Hepatic stellate cell (primary cell): ENCODE results near the gene CCER1.
A peak's percentile ranks its signal among the peaks of the same experiment; 100 is the strongest.
"Not testable (repeated sequence)": the region's sequence is repeated elsewhere in the genome, so short reads cannot be mapped to it uniquely, and the experiment has no call there.

Experiments used
- DNase-seq: peaks from one replicate; pipeline ENCODE4 v3.0.0; 2011; ENCODE audit warnings: low spot score

CCER1 gene, protein sequence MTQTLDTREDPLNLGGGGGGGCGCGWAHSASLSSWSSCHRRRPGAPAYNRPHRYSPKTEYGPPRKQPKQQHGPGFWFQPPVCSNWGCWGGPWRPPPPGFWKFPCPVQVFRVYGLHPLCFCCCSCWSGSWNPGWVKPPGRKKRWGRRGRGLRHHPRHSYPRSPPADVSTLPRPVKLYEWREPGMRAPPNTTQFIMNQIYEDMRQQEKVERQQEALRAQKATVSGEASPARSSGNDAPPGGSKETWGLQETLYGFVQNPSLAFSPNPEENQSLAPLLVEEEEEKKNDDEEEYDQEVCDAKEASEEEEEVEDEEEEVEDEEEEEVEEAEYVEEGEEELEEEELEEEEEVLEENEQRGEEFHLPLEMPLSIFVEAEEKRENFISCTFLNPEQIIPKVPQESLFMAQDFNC

GRCh38 chr12:90954921-90955320 lies at the start of gene CCER1:
Gene CCER1 (minus strand): TSS chr12:90955176. CDS start chr12:90954742, 434 bp downstream.
- DNase-seq: no peak

- DNase-seq: no peak
Observed at GRCh38 chr12:91003737-91004136, 48.8 kb upstream of the CCER1 start.

DNA sequence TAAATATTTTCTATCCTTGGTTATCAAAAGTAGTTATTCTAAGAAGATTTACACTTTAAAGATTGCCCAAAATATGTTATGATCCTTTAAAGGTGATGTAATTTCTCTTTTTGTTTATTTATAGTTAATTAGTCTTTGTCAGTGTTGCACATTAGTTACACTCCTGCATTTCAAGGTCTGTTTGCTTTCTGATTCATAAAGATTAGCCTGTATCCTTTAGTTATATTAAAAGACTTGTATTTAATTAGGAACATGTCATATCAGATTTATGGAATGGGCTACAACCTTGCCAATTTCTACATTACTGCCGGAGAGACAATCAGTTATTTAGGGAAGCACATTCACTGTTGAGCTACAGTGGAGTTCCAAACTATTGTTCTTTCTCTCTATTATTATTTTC lies 46.3 kb upstream of the CCER1 start:
- DNase-seq: no peak

DNA sequence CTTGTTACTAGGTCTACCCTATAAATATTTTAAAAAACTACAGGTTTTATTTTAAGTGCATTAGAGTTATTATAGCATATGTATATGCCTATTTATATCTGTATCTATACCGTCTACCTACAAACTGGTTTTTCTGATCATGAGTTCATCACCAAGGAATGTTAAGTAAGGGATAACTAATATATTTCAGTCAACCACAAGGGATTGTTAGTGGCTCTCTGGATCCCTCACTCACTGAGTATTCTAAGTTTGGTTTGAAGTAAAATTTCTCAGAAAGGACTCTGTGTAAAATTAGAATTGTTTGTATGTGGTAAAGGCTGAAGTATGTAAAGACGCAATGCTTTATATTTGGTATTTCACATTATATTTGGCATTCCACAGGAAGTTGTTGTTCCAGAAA lies 45.0 kb upstream of the CCER1 start:
- DNase-seq: no peak

GRCh38 chr12:90999527-90999926 lies 44.6 kb upstream of the CCER1 start:
- DNase-seq: no peak

GRCh38 chr12:90995010-90995409 lies 40.0 kb upstream of the CCER1 start:
- DNase-seq: no peak

GRCh38 chr12:90991952-90992465 lies 37.0 kb upstream of the CCER1 start:
- no peak for DNase-seq

GRCh38 chr12:90990611-90991010 lies 35.6 kb upstream of the CCER1 start:
- DNase-seq: no peak

DNA sequence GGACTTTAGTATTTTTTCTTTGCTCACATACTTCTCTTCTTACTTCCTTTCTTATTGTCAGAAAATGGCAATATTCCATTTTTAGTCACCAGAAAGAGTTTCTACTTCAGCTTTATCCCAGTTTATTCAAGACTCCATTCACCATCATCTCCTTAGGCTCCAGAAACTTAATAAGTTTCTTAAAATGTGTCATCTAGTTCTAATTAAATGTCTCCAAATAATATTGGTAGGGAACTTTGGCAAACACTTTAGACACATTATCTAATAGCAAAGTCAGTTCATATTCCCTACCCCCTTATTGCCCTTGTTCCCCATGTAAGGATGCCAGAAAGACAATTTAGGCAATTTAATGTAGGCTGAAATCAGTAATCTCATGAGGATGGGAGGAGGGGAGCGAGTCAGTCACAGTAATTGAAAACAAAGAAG lies 34.7 kb upstream of the CCER1 start:
- no peak for DNase-seq

DNA sequence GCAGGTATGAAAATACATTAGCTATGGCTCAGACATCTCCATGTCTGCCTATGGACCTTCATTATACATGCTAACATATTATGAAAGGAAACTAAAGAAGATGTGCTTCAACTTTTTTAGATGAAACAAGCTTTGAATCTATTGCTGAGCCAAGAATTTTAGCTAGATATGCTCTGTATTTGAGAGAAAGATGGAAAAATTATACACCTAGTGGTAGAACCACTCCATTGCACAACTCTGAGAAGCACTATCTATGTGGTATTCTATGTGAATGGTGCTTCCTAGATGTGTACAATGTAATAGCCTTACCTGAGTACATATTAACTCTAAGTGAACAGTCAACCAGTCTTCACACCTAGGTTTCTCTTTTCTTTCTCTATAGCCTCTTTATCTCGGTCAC lies 32.5 kb upstream of the CCER1 start:
- DNase-seq: no peak

DNA sequence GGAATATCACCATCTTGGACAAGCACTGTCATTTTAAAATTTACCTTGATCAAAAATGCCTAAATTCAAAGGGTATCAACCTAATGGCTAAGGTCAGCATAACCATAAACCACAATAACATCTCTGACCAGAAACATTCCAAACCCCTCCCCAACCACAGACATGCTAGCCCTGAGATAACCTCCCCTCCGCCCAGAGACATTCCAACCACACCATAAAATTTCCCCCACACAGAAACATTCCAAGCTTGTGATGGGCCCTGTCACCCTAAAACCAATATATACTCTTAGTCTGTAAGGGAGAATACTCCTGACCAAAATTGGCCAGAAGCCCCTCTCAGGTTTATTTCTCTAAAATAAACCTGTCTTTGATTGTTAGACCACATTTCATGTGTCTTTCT lies 32.1 kb upstream of the CCER1 start:
- DNase-seq: no peak

DNA sequence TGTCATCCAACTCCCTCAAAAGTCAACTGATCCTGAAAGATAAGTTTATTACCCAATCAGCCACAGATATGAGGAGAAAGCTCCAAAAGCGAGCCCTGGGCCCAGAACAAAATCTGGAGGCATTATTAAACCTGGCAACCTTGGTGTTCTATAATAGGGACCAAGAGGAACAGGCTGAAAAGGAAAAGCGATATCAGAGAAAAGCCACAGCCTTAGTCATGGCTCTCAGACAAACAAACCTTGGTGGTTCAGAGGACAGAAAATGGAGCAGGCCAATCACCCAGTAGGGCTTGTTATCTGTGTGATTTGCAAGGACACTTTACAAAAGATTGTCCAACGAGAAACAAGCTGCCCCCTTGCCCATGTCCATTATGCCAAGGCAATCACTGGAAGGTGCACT lies 30.4 kb upstream of the CCER1 start:
- not testable (repeated sequence) for DNase-seq

- DNase-seq: no peak
Observed at GRCh38 chr12:90984114-90984513, 29.1 kb upstream of the CCER1 start.

- no peak for DNase-seq
Observed at GRCh38 chr12:90982170-90982569, 27.2 kb upstream of the CCER1 start.

DNA sequence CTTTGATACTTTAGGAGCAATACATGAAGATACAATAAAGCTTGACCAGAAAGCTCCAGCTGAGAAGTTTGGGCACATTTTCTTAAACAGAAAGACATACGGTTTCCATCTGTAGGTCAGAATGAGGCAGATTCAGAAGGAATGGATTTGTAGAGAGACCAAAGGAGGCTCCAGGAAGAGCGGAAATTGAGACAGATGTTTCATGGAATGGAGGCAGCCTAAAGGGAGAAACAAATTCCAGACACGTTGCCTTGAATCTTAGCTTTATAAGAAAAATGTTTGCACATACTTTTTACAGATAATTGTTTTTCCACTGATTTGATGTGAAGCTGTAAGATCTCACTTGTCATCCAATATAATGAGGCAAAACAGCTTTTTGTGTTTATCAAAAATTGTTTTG lies 25.0 kb upstream of the CCER1 start:
- DNase-seq: no peak

DNA sequence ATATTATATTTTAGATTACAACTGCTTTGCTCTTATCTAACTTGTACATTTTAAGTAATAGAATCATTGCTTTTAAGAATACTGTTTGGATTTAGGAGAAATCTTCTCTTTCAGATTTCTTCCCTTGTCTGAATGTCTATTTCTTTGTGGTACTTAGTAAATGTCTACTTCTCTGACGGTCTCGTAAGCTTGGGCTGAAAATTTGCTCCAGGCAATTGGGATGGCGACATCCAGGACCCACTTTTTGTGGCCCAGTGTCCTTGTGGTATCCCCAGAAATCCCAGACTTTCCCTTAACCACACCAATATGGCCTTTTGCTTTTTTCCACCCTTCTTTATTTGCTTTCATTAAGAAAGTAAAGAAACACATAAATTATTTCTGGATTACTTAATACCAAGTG lies 24.0 kb upstream of the CCER1 start:
- no peak for DNase-seq

DNA sequence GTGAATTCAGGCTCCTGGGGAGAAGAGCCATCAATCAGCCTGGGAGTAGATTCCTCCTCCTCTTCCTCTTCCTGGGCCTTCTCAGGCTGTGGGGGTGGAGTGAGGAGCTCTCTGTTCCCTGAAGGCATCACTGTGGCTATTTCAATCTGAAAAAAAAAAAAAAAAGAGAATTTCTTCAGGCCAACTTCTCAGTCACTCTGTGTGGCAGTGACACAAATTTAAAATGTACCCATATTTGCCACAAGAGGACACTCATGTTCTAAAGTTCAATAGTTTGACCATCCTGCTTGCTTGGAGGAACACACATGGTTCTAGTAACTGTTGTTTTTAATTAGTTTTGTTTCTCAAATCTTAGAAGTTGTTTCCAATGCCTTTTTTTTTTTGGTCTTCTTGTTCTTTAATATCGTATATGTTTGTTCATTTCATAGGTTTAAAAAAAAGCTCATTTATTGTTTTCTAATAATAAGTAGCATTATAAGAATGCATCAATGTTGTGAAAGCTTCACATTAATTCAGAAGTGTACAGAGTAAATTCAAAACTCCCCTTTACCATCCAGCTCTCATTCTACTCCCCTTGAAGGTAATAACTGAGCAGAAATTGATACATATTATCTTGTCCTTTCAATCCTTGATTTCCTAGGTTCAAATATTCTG lies 23.3 kb upstream of the CCER1 start:
- peak; percentile 14 for DNase-seq

GRCh38 chr12:90977224-90977623 lies 22.2 kb upstream of the CCER1 start:
- DNase-seq: no peak

GRCh38 chr12:90974286-90974685 lies 19.3 kb upstream of the CCER1 start:
- DNase-seq: no peak

GRCh38 chr12:90972226-90972625 lies 17.2 kb upstream of the CCER1 start:
- DNase-seq: no peak

GRCh38 chr12:90970911-90971310 lies 15.9 kb upstream of the CCER1 start:
- DNase-seq: no peak

DNA sequence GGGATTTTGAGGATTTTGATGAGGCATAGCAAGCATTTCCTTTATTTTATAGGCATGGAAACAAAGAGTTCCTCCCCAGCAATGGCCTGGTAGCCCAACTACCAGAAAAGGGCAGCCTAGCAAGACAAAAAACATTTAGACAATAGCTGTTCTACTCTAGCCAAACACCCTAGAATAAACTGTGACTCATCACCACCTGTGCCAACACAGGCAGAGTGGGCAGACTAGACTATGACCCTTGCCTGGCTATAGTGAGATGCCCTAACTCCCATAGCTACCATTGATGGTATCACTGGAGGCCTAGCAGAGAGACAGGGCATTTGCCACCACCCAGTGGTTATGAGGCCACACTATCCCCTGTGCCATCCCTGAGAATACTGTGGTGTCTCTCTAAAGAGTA lies 15.5 kb upstream of the CCER1 start:
- no peak for DNase-seq

DNA sequence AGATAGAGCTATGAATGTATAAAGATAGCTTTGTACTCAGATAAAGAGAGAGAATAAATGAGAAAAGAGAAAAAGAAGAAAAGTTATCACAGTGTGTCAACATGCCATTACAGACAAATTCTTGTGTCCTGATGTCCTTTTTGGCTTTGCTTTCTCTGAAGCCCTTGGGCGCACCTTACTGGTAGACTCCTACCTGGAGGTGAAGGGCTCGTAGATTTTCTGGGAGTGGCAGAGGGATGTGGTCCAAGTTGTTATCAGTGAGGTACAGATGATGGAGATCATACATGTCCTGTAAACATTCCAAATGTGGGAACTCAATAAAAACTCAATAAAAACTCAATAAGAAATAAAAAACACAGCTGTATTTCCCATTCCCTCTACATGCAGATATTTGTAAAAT lies 14.9 kb upstream of the CCER1 start:
- no peak for DNase-seq

DNA sequence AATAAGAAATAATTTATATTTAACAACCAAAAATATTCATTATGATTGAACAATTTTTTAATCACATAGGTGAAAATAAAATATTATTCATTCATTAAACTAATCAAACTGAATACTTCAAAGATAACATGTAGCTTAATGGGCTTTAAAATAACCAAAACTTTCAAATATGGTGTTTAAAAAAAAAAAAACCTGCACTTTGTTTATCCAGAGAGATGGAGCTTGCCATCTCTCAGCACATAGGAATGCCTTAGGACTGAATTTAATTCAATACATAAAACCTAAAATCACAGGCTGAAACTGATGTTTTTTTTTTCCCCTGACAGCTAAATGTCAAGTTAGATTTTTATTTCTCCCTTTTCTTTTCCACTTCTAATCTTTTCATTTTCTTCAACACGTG lies 14.4 kb upstream of the CCER1 start:
- no peak for DNase-seq
